Thoracic aorta (tissue), 2 donors: ENCODE results near the gene STKLD1. TPM values are rescaled to one million over a fixed set of nuclear protein-coding genes. Genes with fewer than 3 reads are reported as not detected.

Experiments used
- ATAC-seq: fragments of 150-250 bp; one replicate; pipeline ENCODE4 v1.8.0; 2017; ENCODE audit warnings: low read depth; ENCODE audit not compliant: insufficient number of reproducible peaks, low FRiP score
- DNase-seq: peaks from one replicate; pipeline ENCODE4 v3.0.0-alpha.2; 2020; ENCODE audit warnings: low spot score
- H3K27ac ChIP-seq, 2 donors: fragments of 200-600 bp; sonication (generic); 1 replicate in 1 of 2; 2 replicates in 1 of 2; pipeline ENCODE4 v1.5.1; 2016; ENCODE audit warnings: mild to moderate bottlenecking in 2 of 2, moderate library complexity in 2 of 2
- H3K27me3 ChIP-seq: fragments of 200-600 bp; sonication (generic); replicated peaks from 2 replicates; pipeline ENCODE4 v1.6.0; 2016; ENCODE audit warnings: mild to moderate bottlenecking; ENCODE audit not compliant: insufficient read depth
- H3K36me3 ChIP-seq: fragments of 200-600 bp; sonication (generic); one replicate; pipeline ENCODE4 v1.5.1; 2016
- H3K4me1 ChIP-seq, 2 donors: fragments of 200-600 bp; sonication (generic); 1 replicate in 1 of 2; 2 replicates in 1 of 2; pipeline versions ENCODE4 v1.5.1 to v1.6.0; 2016; ENCODE audit warnings: low read depth in 2 of 2, mild to moderate bottlenecking in 1 of 2; ENCODE audit not compliant: control insufficient read depth in 1 of 2
- H3K4me3 ChIP-seq: fragments of 200-600 bp; sonication (generic); 2 replicates; pipeline ENCODE4 v1.5.1; 2016; ENCODE audit warnings: mild to moderate bottlenecking
- H3K9me3 ChIP-seq: fragments of 200-600 bp; sonication (generic); 2 replicates; pipeline ENCODE4 v1.5.1; 2016
- CTCF ChIP-seq: fragments of 200-600 bp; sonication (generic); IDR thresholded peaks from one replicate; pipeline ENCODE4 v1.5.1; 2019; ENCODE audit warnings: antibody characterized with exemption
- total RNA-seq, 2 donors: library from RNA; depleted of rRNA; stranded (reverse); fragments of >200 nt; gene quantifications; one replicate each; pipeline versions ENCODE4 v1.1.0 to v1.2.3, GENCODE V29; 2016

The STKLD1 gene
- total RNA-seq, 2 donors from 2014 or later = 0.42 TPM; not detected in 1

- no peak for DNase-seq
- H3K27ac ChIP-seq = no peak overlapping the region
- H3K4me1 ChIP-seq = peaks cover 0 to 8% of the 10 kb centered on the region in 2 donors
- no peak for TF ChIP-seq CTCF
- no peaks in the 10 kb centered on the region for H3K9me3 ChIP-seq
- H3K27me3 ChIP-seq = no peaks in the 10 kb centered on the region
- H3K4me3 ChIP-seq = no peak overlapping the region
- no peaks in the 10 kb centered on the region for H3K36me3 ChIP-seq
- no peak for ATAC-seq
Observed at GRCh38 chr9:133454325-133454724, 78.2 kb downstream of the STKLD1 start.

- Histone ChIP-seq H3K4me1 (peaks cover 0 to 8% of the 10 kb centered on the region in 2 donors), H3K27ac (no peak overlapping the region), H3K27me3 (no peaks in the 10 kb centered on the region), H3K4me3 (no peak overlapping the region), H3K9me3 (no peaks in the 10 kb centered on the region), H3K36me3 (no peaks in the 10 kb centered on the region)
- DNase-seq = no peak
- ATAC-seq = no peak
- no peak for TF ChIP-seq CTCF
Observed at GRCh38 chr9:133454943-133455673, 78.9 kb downstream of the STKLD1 start.

Other genes with a start within 250 kb of the STKLD1 start
- gene GBGT1, start 212.5 kb upstream of the STKLD1 start, total RNA-seq = 10 to 100 TPM; 45.5 to 46.8 TPM
- gene OBP2B, start 167.1 kb upstream of the STKLD1 start, total RNA-seq = not detected
- under 1 TPM; 0.14 to 0.21 TPM for gene ABO, start 101.2 kb upstream of the STKLD1 start, total RNA-seq
- gene SURF6, start 40.2 kb upstream of the STKLD1 start, total RNA-seq = 10 to 100 TPM; 11.6 to 46.1 TPM
- 10 to 100 TPM; 50.0 to 51.2 TPM for gene MED22, start 28.2 kb upstream of the STKLD1 start, total RNA-seq
- gene RPL7A, start 28.1 kb upstream of the STKLD1 start, total RNA-seq = 100 to 1,000 TPM; 889 to 895 TPM
- 10 to 100 TPM; 47.6 to 66.6 TPM for gene SURF1, start 19.9 kb upstream of the STKLD1 start, total RNA-seq
- 10 to 100 TPM in 1 of 2 donors, 1 to 10 TPM in 1; 7.0 to 13.3 TPM for gene SURF2, start 19.8 kb upstream of the STKLD1 start, total RNA-seq
- 100 to 1,000 TPM; 152 to 154 TPM for gene SURF4, start 306 bp upstream of the STKLD1 start, total RNA-seq
- 10 to 100 TPM in 1 of 2 donors, 1 to 10 TPM in 1; 7.7 to 18.6 TPM for gene REXO4, start 41.6 kb downstream of the STKLD1 start, total RNA-seq
- gene ADAMTS13, start 46.0 kb downstream of the STKLD1 start, total RNA-seq = 1 to 10 TPM; 1.3 to 6.0 TPM
- 10 to 100 TPM; 15.8 to 19.5 TPM for gene CACFD1, start 83.6 kb downstream of the STKLD1 start, total RNA-seq
- gene SLC2A6, start 102.7 kb downstream of the STKLD1 start, total RNA-seq = 1 to 10 TPM; 4.6 to 8.8 TPM
- gene MYMK, start 148.6 kb downstream of the STKLD1 start, total RNA-seq = not detected
- gene ADAMTSL2, start 158.3 kb downstream of the STKLD1 start, total RNA-seq = 1 to 10 TPM; 2.8 to 5.5 TPM
- gene FAM163B, start 233.0 kb downstream of the STKLD1 start, total RNA-seq = not detected